HFF-Myc (cell line): ENCODE results near the gene RIN1.
"Not testable (repeated sequence)": the region's sequence is repeated elsewhere in the genome, so short reads cannot be mapped to it uniquely, and the experiment has no call there.

Experiments used
- DNase-seq: peaks from one replicate; pipeline ENCODE4 v3.0.0-alpha.2; 2011; ENCODE audit warnings: low read depth; ENCODE audit errors: extremely low read depth
- H3K4me3 ChIP-seq: replicated peaks from 2 replicates; pipeline ENCODE4 v1.5.1; 2011; ENCODE audit warnings: low read depth, mild to moderate bottlenecking, control low read depth, low read length
- TF ChIP-seq, protein P1 (sequence below): IDR thresholded peaks from 2 replicates; pipeline ENCODE4 v1.5.1; 2012; ENCODE audit warnings: mild to moderate bottlenecking, low read depth, low read length, control low read depth; ENCODE audit errors: missing control alignments

The RIN1 gene

DNA sequence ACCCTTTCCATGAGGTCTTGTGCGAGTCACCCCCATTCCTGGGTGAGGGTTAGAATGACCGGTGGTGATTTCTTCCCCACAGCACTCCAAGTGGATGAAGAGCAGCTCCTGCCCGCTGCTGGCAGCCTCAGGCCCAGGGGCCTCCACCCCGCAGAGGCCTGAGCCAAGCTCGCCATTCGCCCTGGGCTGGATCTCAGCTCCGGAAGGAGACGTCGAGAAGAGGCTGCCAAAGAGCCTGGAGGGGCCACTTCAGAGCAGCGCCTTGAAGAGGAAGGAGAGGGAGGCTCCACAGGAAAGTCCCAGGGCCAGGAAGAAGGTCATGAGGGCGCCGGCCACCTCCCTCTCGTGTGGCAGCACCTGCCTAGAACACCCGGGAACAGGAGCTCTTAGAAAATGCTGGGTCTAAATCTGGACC lies 27.0 kb upstream of the RIN1 start:
- DNase-seq = no peak
- TF ChIP-seq, protein P1, sequence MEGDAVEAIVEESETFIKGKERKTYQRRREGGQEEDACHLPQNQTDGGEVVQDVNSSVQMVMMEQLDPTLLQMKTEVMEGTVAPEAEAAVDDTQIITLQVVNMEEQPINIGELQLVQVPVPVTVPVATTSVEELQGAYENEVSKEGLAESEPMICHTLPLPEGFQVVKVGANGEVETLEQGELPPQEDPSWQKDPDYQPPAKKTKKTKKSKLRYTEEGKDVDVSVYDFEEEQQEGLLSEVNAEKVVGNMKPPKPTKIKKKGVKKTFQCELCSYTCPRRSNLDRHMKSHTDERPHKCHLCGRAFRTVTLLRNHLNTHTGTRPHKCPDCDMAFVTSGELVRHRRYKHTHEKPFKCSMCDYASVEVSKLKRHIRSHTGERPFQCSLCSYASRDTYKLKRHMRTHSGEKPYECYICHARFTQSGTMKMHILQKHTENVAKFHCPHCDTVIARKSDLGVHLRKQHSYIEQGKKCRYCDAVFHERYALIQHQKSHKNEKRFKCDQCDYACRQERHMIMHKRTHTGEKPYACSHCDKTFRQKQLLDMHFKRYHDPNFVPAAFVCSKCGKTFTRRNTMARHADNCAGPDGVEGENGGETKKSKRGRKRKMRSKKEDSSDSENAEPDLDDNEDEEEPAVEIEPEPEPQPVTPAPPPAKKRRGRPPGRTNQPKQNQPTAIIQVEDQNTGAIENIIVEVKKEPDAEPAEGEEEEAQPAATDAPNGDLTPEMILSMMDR = no peak
- no peak overlapping the region for H3K4me3 ChIP-seq

DNA sequence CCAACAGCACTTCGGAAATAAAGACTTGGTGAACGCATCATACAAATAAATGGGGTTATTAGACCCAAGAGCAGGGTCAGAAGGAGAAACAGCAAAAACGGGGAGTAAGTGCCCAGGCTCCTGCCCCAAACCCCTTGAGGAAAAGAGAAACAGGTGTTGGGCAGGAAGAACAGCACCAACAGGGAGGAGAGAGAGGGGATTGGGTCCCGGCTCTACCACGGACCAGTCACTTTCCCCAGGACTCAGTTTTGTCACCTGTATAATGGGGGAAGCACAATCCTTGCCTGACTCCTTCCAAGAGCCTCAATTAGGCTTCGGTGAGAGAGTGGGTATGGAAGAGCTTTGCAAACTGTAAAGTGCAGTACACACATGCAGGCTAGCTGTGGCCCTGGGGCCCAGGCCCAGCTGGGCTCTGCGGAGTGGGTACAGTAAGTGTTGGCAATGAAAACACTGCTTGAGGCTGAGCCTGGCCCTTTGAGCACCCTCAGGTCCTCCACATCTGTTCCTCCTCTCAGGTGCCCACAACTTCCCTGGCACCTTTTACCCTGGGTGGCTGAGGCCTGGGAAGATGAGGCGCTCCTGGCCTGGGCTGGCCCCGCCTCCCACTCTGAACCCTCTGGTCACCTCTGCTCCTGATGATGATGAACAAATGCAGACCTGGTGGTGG lies 26.4 kb upstream of the RIN1 start:
- DNase-seq = no peak
- no peak overlapping the region for H3K4me3 ChIP-seq
- TF ChIP-seq, protein P1 = no peak

DNA sequence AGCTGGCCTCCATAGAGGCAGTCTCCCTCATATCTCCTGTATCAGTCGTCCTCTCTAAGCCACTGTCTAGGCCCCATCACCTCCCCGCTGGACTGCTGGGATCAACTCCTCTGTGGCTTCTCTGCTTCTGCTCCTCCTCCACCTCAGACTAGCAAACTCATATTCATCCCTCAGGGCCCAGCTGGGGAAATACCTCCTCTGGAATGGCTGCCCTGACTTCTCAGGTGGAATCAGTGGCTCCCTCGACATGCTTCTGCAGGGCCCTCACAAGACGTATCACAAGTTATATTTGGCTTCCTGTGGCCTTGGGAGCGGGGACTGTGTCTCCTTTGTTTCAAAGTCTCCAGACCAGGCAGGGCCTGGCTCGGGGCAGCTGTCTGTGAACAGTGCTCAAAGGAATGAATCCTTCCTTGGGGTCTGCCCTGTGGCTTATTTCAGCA lies 25.3 kb upstream of the RIN1 start:
- TF ChIP-seq, protein P1 = no peak
- no peak for DNase-seq
- no peak overlapping the region for H3K4me3 ChIP-seq

DNA sequence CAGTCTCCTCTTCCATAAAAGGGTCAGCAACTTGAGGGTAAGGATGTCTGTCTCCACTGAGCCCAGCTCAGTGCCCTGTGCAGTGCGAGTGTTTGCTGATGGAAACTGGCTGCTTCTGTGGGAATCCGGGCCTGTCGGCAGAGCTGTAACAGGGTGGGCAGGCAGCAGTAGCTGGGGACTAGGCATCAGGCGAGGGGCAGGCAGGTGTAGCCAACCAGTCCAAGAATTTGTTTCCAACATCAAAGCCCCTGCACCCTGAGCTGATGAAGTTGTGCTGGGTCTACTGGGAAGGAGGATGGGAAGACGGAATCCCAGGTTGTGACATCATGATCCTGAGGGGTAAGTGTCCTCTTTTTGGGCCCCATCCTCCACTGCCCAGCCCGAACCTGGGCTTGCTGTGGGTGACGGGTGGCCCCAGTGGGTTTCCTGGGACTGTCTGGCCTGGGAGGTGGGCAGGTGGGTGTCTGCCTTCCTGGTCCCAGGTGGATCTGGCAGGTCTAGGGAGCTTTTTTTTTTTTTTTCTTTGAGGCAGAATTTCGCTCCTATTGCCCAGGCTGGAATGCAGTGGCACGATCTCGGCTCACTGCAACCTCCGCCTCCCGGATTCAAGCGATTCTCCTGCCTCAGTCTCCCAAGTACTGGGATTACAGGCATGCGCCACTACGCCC lies 24.3 kb upstream of the RIN1 start:
- no peak for DNase-seq
- TF ChIP-seq, protein P1 = no peak

DNA sequence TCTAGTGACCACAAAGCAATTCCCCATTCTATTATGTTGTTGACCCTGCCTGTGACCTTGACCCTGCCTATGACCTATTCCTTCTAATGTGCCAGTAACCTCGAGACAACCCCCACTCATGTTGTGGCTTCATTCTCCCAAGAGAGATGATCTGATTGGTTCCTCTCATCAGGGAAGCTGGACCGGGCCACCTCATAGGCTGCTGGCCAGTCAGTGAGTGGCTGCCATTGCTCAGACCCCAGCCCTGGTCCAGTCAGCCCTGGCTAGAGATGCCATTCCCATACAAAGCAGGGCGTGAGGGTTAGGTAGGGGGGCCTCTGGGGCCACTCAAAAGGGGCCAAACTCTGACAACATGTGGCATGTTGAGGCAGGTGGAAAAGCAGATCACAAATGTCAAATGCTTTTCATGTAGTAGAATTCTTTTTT lies 23.4 kb upstream of the RIN1 start:
- TF ChIP-seq, protein P1 = no peak
- no peak for DNase-seq
- H3K4me3 ChIP-seq = no peak overlapping the region

More for the DNA sequence above, 24.3 kb upstream of the RIN1 start:
- H3K4me3 ChIP-seq = no peak overlapping the region

DNA sequence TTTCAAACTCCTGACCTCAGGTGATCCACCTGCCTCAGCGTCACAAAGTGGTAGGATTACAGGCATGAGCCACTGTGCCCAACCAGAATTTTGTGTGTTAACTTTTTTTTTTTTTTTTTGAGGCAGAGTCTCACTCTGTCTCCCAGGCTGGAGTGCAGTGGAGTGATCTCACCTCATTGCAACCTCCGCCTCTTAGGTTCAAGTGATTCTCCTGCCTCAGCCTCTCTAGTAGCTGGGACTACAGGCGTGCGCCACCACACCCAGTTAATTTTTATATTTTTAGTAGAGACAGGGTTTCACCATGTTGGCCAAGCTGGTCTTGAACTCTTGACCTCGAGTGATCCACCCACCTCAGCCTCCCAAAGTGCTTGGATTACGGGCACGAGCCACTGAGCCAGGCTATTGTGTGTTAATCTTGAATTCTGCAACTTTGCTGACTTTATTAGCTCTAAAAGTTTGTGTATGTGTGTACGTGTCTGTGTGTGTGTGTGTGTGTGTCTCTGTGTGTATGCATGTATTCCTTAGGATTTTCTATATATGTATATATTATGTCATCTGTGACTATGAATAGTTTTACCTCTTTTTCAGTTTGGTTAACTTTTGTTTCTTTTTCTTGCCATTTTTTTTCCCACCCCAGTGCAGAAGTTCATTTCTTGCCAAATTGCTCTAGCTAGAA lies 14.5 kb upstream of the RIN1 start:
- H3K4me3 ChIP-seq, DNase-seq: not testable (repeated sequence)

DNA sequence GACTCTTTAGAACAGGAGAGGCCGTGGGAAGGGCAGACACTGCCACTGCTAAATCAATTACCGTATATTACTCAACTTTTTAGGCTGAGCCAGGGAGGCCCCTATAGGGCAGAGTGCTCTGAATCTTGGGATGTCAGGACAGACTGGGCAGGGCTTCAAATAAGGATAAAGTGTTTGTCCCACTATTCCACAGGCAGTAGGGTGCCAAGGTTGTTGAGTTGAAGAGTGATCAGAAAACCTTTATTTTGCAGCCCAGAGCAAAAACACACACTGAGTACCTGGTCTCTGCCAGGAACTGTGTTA lies 12.8 kb upstream of the RIN1 start:
- TF ChIP-seq, protein P1 = no peak
- DNase-seq = no peak
- H3K4me3 ChIP-seq = no peak overlapping the region
